GM18499 (cell line): ENCODE data around the gene NUP214.

Source experiments
- ATAC-seq: cut with Tn5 transposase; IDR thresholded peaks from one replicate; pipeline ENCODE4 v1.9.1; 2021; ENCODE audit warnings: moderate number of reproducible peaks; ENCODE audit not compliant: insufficient read depth, unreplicated experiment

The NUP214 gene

DNA sequence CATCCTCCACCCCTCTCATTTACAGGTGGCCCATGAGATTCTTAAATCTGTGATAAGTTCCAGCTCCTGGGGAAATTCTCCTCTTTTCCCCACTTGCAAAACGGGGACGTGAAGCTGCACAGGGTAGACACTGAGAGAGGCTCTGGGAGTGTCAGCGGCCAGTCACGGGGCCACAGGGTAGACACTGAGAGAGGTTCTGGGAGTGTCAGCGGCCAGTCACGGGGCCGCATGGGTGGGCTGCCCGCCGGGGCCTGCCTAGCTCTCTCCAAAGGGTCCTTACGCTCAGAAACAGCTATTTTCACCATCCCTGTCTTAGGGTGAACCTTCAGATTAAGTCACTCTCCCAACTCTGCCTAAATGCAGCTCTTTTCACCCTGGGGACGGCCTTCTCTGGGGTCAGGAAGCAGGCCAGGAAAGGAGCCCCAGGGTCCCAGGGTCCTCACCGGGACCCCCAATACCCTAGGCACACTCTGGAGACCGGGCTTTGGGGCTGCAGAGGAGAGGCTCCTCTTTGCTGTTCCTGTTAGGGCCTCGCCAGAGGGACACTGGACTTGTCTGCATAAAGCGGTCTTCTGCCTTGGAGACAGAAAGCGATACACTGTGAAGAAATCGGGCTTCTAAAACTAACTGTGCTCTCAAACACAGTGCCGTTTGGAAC, 149.4 kb downstream of the NUP214 start:
- ATAC-seq = no peak

DNA sequence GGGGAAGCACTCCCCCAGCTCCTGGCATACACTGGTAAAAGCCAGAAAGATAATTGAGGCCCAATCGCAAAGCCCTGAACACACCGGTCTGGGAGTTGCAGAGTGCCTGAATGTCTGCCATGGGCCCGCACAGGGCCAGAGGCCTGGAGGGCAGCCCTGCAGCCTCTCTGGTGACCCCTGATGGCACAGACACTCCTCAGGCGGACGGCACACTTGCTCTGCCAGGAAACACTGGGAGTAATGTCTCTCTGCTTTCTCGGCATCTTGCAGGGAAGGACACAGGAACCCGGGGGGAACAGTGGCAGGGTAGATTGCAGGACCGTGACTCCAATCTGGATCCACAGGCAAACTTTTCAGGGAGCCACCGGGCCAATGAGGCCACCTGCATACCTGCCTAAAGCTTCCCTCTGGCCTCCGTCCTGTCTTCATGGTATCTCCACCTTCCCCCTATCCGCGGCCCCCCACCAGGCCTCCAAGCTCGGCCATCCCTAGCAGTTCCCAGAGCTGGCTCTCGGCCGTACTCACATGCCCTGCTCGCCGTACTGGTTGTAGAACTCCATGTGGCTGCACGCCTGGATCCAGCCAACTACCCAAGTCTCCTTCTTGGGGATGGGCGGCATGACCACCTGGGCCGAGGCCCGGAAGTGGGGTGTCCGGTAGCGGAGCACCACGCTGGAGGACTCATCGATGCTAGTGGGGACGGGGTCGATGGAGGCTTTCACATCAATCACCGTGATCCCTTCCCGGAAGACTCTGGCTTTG, 150.1 kb downstream of the NUP214 start:
- ATAC-seq = no peak

DNA sequence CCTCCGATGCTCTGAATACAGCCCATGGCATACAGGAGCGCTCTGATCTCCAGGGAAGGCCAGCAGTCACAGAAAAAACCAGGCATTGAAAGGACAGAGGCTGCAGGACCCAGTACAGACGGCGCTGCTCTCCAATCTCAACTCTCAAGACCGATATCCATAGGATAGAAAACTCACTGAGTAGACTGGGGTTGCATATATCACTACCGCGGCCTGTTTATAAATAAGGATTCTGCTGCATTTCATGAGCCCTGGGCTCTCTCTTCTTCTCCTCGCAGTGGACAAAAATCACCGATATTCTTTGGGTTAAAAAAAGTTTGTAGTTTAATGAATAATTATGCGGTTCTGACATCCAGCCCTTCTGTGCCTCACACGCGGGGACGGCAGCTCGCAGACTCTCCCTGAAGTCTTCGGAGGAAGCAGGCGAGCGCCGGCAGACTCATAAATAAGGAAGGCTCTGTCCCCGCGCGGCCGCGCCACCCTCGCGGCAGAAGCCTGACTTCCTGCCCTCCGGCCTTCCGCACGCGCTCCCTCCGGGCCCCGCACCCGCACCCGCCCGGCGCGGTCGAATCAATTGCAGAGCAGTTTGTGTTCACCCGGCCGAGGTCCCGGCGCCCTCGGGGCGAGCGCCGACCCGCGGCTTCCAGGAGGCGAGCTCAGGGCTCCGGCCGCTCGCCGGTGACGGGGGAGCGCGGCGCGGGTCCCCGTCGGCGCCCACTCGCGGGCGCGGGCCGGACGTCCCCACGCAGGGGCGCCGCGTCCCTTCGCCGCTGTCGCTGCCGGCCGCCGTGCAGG, 150.9 kb downstream of the NUP214 start, which contains the start of gene FAM78A:
Gene FAM78A, minus strand, starts transcription at position 417 of the 795 bp plus-strand sequence. Its CDS starts 331 bp downstream, at position 86.
- ATAC-seq = no peak

DNA sequence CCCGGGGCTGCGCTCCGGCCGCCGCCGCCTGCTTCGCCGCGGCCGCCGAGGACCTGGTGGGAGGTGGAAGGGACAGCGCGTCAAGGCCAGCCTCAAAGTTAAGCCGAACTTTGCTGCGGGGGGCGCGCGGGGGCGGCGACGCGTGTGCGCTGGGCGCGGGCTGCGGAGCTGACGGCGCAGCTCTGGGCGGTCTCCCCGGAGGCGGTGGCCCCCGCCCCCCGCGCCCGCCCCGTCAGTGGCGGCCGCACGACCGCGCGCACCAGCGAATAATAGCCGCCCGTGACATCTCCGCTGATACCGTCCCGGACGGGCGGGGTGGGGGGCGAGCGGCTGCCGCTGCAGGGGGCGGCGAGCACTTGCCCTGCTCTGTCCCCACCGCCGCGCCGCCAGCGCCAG, 151.5 kb downstream of the NUP214 start:
- no peak for ATAC-seq

DNA sequence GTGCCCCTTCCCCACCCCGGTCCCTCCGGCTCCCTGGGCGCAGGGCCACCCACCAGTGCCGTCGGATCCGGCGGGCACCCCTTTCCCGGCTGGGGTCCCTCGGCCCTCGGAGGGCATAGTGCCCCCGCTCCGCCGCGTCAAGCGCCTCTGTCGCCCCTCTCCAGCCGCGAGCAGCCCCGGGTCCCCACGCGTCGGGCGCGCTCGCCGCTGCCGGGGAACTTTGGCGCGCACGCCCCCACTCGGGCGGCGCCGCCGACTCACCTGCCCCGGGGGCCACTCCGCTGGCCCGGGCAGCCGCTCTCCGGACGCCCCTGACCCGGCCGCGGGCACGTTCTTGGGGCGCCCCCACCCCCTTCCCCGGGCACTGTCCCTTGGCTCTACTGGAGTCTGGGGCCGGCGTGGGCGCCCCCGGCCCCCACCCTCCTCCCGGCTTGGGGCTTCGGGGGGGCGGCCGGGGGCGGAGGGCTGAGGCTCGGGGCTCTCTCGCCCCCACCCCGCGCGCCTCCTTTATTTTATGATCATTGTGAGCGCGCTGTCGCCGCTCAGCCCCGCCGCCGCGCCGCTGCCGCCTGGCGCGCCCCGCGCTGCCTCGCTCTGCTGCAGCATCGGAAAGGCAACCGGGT, 152.0 kb downstream of the NUP214 start:
- ATAC-seq = no peak

DNA sequence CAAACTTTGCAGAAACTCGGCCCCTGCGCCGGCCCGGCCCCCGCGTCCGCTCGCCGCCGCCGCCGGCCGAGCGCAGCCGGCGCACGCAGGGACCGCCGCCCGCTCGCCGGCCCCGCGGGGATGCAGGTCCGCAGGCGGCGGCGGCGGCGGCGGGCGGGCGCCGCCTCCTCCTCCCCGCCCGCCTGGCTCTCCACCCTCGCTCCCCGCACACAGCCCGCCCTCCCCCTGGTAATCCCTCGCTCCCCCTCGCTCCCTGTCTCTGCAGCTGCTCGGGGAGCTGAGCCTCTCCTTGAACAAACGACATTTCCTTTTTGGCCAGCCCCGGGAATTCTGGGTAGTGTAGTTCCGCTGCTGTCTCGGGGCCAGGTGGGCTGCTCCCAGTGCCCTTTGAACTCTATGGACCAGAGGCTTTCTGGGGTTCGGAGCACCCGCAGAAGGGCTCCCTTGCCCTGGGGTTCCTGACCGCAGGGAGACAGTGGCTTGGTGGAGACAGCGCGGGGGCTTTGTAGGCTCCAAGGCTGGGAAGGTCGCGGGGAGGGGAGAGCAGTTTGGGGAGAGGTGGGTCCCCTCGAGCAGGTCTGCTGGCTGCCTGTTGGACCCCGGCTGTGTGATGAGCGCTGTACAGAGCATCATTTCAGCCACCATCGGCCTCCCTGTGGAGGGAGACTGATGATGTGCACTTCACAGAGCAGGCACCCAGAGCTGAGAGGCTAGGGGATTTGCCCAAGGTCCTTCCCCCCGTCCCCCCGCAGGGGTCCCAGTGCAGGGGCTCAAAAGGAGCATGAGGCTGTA, 152.7 kb downstream of the NUP214 start:
- ATAC-seq = no peak

DNA sequence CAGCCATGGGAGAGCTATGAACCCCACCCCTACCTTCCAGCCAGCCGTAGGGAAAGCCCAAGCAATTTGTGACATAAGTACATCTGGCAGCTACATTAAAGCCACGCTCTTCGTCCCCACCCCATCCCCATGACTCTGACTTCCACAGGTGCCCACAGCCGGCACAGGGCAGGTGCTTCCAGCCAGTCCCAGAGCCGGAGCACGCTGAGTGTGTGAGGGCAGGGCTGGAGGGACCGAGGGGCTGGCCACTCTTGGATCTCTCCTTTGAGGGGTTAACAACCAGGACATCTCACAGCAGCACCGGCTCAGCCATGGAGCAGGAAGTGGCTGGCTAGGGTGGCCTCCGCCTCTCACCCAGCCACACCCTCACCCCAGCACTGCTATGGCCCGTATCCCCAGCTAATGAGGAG, 153.3 kb downstream of the NUP214 start:
- ATAC-seq = no peak

DNA sequence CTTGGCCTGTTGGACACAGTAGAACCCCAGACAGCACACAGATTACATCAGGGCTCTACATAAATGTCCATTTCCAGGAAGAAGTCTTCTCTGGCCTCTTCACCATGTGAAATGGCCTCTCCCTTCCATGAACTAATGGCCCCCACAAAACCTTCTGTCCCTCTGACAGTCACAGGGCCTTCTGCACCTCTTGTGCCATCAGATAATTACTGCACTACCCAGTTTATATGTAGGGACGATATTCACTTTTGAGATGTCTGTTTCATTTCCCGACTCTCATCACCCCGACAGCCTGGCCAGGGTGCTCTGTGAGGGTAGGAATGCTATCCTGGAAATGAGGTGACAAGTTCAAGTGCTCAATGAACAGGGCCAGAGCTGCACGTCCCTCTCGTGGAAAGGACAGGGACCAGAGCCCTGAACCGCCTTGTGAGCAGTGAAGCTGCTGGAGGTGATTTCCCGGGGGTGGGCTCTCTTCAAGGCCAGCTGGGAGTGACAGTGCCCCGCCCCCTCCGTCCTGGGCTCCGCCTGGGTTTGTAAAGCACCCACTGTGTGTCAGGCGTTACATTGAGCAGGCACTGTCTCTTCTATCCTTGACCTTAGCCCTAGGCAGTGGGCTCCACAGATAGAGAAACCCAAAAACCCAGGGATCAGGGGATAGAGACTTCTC, 153.9 kb downstream of the NUP214 start:
- no peak for ATAC-seq

DNA sequence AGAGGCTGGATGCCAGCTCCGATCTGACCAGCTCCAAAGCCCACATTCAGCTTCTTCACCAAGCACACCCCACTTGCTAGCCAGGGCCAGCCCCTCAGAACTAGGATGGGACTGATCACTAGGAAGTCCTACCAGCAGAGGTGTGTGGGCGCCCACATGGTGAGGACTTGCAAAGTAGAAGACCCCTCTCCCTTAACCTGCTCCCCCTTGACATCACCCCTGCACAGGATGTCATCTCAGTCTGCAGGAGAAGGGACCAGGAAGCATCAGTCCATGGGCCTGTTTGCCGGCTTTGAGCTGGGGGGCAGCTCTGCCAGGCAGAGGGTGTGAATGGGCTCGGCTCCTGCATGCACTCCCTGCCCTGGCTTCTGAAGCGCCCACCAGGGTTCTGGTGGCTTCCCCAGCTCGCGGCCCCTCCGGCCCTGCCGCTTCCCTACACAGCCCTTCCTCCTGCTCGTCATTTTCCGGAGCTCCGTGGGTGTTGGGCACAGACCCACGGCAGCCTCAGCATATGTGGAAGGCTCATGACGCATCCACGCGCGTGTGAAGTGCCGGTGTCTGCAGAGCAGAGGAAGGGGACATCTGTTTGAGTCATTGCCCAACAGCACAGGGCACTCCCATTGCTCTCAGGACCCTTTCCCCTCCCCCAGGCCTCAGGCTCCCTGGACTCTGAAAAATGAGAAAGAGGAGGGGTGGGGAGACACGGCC, 154.6 kb downstream of the NUP214 start:
- ATAC-seq = no peak

DNA sequence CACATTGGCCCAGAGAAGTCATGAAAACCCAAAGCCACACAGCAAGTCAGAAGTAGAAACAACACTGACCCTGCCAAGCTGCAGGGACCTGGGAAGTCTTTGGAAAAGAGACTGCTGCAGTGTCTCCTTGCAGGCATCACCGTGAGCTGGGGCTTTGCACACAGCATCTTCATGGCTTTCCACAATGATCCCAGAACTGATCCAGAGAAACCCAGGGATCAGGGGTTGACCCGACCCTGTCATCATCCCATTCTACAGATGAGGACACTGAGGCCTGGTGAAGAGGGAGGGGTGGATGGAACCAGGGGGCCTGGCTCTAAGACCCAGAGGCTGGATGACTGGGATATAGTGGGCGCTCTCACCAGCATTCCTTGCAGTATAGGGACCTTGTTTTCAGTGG, 155.3 kb downstream of the NUP214 start:
- no peak for ATAC-seq

DNA sequence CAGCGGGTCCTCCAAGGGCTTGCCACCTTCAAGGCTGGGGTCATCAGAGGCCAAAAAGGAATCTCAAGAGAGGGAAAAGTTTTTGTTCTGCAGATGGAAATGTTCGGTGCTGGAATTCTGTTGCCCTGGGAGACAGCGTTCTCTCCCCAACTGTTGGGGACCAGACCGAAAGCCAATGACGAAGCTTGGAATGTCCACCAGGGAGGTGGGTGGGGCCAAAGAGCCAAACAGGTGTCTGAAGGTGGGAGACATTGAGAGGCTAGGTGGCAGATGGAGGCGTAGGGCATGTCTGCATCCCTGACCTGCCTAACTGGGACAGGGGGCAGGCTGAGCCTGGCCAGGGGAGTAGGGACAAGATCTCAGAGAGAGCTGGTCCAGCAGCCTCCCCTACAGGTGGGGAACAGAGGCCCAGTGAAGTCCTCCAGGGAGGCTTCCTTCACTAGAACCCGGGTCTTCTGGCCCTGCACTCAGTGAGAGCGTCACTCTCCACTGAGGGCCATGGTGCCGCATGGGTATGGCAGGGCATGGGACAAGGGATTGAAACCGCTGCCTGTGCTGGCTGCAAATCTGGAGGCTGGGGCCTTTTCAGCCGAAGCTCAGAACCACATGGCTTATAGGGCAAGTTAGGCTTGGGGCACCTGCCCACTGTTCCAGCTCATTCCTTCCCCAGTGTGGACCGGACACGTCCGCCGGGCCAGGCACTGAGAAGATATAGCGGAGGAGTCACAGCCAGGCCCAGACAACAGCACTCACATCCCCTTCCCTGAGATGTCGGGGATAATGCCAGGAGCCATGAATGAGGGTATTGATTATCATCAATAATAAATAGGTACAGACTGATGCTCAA, 156.0 kb downstream of the NUP214 start:
- no peak for ATAC-seq

DNA sequence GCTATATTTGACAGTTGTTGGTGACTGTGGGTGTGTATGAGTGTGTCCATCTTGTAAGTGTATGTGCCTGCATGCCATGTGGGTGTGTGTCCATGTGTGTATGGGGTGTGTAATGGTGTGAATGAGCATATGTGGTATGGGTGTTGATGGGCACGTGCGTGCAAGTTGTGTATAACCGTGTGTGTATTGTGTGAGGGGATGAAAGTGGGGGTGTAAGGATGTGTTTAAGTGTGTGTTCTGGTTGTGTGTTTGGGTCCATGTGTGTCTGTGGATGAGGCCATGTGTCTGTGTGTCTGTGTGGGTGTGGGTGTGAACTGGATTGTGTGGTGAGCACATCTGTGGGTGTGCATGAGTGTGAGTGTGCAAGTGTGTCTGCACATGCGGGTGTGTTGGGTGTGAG, 156.8 kb downstream of the NUP214 start:
- ATAC-seq = no peak

DNA sequence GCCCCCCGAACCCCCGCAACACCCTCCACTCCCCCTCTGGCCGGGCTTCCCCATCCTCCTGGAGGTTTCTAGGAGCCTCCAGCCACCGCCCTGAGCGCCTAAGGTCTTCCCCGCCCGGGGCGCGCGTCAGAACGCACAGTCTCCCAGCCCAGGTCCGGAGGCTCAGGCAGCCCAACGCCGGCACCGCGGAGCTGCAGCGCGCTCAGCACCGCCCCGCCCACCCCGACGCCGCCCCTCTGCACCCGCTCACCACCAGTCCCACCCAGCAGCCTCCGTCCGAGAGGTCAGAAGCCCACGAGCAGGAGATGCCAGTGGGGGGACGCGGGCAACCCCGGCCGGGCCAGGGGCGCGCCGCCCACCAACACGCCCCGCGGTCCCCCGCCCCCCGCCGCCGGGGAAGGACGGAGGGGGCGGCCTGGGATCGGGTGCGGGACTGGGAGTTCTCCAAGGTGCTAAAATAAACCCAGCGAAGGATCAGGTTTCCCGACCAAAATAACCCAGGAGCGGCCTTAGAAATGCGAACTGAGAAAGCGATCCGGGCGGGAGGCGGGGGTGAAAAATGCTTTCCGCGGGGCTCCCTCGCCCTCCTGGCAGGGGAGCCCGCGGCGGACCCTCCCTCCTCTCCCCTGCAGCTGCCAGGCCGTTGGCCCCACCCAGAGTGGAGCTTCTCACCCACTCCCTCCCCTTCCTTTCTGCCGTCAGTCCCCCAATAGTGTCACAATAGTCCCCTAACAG, 157.5 kb downstream of the NUP214 start:
- ATAC-seq = no peak
